HG02970 (cell line): ENCODE results near the gene PRSS21.

Experiments
- ATAC-seq: cut with Tn5 transposase; IDR thresholded peaks from one replicate; pipeline ENCODE4 v1.9.1; 2021; ENCODE audit warnings: mild to moderate bottlenecking, moderate library complexity, moderate number of reproducible peaks; ENCODE audit not compliant: unreplicated experiment, low FRiP score

PRSS21 gene

DNA sequence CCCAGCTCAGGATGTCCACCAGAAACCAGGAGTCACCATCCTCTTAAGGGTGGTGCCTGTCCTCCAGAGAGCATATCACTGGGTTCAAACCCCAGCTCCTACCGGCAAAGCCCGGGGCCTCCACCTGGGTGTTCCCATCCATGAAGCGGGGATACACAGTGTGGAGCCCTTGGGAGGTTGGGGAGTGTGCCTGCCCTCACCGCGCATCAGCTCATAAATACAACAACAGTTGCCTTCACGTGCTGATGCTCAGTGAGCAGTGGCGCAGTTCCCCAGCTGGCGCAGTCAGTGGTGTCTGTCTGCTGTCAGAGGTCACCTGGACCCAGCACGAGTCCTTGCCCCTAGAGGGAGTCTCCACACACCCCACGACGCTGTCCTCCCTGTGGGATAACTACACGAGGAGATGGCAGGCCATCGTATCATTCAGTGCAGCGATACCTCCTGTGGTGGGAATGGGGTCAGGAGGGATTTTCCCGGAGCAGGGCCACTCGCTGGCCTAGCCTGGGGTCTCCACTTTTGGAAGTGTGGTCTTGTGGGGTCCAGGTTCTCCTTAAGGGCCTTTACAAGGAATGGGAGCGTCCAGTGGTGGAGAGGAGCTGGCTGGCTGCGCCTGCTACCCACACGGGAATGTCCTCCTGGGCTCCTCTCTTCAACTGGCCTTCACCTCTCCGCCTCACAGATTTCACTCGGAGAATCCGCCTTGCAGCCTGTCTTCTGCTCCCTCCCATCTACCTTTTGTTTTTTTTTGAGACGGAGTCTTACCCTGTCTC is 37.7 kb upstream of the PRSS21 start:
- no peak for ATAC-seq

DNA sequence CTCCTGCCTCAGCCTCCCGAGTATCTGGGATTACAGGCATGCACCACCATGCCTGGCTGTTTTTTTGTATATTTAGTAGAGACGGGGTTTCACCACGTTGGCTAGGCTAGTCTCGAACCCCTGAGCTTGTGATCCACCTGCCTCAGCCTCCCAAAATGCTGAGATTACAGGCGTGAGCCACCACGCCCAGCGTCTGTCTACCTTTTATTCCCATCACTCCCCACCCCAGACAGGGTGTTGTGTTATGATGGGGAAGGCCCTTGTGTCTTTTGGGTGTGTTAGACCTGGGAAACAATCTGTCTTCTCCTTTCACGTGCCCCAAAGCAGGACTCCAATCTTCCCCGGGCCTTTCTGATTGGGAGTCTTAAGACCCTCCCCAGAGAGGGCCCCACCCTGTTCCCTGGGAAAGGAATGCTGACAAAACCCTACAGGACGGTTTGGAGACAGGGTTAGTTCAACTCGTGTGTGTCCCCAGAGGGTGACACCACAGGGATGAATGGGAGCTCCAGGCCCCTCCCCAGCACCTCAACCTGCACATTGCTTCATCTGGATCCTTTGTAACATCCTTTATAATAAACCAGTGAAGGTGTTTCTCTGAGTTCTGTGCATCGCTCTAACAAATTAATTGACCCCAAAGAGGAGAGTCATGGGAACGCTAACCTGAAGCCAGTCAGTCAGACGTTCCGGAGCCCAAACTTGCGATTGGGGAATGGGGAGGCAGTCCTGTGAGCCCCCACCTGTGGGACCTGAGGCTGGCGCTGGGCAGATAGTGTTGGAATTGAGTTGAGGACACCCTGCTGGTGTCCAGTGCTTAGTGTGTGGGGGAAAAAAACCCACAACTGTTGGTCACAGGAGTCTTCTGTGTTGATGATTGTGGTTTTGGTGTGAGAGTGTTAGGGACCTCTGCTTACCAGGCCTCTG is 36.8 kb upstream of the PRSS21 start:
- ATAC-seq, result no peak

DNA sequence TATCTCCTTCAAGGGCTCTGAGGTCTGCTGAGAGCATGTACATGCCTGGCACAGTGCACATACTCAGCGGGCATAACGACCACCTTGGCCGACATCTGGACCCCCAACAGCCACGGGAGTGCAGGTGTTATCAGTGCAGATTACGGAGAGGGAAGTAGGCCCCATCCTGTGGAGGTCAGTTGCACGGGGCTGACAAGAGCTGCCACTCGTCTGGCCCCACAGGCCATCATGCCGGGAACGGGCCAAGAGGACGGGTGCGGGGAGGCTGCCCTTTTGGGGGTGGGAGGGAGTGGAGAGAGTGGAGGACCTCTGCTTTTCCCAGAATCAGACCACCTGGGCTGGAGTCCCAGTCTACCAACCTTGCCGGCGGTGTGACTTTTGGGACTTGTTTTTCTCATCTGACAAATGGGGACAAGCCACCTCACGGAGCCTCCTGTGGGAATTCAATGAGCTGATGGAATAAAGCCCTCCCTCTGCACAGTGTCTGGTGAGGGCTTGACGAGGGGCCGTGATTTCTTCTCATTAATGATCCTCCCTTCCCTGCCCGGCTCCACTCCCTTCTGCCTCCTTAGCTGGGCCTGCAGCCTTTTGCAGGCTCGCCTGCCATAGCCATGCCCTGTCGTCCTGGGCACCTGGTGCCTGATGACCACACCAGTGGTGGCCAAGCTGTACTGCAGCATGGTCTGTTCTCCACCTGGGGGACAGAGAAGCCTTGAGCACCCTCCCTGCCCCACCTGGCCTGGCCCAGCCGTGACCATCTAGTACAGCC is 34.3 kb upstream of the PRSS21 start:
- no peak for ATAC-seq

DNA sequence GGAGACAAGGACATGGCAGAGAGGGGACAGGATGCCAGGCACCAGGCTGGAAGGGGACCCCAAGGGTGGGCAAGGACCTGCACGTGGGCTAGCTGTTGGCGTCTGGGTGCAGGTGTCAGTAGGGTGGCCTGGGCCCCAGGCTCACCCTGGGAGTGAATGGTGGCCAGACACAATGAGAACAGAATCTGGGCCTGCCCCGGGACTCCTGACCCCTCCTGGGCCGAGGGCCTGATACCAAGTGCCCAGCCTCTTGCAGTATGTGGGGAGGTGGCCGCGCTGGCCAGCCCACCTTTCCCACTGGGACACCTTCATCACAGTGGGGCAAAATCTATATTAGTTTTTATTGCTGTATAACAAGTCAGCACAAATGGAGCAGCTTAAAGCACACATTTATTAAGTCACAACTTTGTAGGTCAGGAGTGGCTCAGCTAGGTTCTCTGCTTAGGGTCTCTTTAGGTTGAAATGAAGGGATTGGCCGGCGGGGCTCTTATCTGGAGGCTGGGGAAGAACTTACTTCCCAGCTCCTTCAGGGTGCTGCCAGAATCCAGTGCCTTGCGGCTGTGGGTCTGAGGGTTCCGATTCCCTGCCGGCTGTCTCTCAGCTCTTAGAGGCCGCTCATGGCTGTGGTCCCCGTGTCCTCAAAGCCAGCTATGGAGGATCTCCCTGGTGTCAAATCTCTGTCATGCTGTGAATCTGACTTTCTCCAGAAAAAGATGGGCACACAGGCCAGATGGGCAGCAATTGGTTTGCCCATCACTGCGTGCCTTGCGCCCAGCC is 33.3 kb upstream of the PRSS21 start:
- ATAC-seq, result no peak

DNA sequence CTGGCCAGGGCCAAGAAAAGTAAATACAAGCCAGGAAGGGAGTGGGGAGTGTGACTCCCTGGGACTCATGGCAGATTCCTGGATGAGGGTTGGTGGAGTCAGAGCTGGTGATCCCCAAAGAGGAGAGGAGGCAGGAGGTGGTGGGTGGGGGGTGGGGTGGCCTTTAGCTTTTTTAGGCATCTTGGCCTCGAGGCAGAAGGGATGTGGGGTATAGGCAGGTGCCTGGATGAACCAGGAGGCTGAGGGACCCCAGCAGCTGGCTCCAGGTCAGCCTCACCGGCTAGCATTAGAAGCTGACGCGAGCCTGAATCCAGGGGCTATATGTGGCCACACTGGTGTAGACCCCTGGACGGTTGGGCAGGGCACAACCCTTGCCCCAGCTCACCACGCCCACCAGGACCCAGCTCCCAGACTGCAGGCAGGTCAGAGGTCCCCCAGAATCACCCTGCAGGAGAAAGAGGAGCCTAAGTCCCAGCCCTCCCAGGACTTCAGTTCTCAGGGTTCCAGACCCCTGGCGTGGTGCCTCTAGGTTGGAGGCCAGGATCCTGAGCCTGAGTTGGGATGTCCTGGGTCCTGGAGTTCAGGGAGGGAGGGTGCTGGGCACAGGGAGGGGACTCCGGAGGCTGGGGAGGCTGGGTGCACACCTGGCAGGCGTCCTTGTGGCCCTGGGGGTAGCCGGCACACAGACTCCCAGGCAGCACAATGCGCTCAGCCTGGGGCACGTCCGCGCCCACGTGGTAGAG is 32.5 kb upstream of the PRSS21 start:
- ATAC-seq, result no peak

DNA sequence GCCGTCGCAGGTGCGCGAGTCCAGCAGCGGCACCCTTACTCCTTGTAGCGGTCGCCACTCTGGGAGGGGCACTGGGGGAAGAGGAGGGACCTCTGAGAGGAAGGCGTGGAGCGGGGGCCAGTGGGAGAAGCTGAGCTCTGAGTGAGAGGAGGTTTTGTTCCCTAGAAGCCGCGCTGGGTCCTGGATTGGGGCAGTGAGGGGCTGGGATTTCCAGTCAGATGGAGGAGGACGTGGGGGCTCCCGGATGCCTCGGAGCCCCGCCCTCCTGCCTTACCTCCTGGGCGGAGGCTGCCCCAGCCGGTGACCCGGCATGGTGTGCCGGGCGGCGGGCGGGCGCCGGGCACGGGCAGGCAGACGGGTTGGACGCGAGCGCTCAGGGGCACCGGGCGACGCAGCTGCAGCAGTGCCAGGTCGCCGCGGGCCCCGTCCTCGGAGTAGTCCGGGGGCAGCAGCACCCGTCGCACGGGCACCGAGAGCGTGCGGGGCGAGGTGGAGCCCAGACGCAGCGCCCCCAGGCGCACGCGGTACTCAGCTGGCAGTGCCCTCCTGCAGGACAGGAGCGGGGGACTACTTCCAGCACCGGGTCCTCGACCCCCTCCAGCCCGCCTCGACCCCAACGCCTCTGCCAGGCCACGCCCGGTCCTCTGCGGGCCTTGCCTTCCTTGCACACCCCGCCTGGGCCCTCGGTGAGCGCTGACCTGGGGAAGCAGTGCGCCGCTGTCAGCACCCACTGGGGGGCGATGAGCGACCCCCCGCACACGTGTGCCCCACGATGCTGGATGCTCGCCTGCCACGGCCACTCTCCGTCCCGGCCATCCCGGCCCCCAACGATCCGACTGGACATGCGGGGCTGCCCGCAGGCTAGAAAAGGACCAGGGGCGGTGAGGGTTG is 31.7 kb upstream of the PRSS21 start:
- ATAC-seq, result no peak

DNA sequence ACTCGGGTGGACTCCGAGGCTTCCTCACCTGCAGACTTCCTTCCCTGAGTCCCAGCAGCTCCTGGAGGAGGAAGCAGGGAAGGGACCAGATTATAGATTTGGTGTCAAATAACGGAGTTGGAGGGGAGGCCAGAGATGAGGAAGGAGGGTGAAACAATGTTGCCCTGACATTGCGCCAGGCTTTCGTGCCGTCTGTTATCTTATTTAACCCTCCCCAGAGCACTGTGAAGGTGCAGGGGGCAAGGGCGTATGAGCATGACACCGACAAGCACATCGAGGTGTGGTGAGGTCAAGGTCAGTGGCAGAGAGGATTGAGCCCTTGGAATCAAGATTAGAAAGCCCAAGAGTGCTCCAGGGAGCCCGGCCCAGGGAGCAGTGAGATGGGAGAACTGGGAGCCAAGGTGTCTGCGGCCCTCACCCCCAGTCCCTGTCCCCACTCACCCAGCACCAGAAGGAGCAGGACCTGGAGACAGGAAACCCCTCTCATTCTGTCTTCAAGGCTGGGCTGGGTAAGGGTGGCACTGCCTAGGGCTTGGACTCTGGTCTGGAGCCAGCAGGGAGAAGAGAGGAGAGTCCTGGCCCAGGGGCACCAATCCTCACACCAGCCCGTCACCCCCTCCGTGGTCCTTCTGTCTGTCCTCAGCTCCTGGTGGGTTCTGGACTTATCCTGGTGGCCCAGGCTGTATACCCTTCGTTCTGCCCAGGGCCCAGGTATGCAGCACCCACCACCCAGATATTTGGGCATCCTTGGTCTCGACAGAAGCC is 30.8 kb upstream of the PRSS21 start:
- no peak for ATAC-seq

DNA sequence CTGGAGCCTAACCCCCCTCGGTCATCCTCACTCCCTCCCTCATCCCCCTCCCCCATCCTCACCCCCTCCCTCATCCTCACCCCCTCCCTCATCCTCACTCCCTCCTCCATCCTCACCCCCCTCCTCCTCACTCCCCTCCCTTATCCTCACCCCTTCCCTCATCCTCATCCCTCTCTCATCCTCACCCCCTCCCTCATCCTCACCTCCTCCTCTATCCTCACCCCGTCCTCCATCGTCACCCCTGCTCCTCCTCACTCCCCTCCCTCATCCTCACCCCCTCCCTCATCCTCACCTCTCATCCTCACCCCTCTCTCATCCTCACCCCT is 30.2 kb upstream of the PRSS21 start:
- no peak for ATAC-seq

DNA sequence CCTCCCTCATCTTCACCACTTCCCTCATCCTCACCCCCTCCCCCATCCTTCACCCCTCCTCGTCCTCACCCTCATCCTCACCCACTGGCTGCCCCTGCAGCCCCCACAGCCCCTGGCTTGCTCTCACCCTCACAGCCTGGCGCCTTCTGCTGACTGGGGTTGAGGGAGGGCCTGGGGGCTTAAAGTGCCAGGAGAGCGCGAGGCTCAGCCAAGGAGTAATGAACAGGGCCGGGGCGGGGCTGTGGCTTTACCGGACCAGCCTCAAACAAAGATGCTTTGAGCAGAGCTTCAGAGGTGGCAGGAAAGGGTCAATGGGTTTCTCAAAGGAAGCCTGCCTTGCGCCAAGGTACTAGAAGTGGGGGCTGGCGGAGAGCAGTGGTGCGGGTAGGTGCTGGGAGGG is 29.6 kb upstream of the PRSS21 start, which contains the start of gene PRSS33:
TSS of gene PRSS33 (minus strand) at position 155 of the 400 bp plus-strand sequence. CDS start 1,013 bp downstream, outside the sequence.
- ATAC-seq, result no peak

DNA sequence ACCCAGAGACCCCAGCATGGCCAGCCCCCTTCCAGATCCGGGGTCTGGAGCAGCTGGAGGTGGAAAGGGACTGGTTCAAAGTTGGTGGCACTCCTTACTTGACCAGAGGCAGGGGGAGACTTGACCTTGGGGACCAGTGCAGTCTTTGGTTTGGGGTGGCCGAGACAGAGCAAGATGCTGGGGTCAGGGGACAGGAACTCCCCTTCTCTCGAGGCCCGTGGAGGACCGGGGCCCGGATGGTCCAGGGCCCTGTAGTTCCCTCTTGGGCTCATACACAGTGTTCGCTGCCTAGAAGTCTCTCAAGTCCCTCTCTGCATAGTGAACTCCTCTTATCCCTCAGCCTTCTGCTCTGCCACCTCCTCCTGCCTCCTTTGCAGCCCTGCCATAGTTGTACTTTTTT is 29.1 kb upstream of the PRSS21 start:
- ATAC-seq, result no peak

DNA sequence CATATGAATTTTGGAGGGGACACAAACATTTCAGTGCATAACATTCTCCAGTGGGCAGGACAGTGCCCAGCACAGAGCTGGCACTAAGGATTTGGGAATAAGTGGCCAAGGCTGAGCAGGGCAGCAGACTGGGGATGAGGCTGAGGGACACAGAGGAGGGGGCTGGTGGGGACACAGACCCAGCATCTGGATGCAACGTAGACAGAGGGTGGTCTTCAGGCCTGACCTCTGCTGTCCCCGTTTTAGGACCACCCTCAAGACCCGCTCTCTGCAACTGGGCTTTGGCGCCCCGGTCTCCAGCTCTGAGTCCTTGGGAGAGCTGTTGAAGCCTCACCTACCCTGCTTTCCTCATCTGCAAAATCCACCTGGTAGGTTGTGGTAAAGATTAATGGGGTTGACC is 26.4 kb upstream of the PRSS21 start:
- ATAC-seq, result no peak

DNA sequence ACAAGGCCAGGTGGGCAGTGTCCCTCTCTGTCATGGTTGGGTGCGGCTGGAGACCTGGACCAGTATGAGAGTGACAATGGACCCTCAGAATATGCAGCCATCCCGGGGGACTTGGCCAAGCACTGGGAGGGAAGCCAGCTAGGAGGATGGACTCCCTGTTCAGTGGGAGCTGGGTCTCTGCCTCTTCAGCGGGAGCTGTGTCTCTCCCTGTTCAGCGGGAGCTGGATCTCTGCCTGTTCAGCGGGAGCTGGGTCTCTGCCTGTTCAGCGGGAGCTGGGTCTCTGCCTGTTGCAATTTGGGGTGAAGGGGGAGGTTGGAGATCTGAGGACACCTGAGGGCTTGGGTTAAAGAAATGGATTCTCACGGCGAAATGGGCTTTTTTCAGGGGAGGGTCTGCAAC is 25.9 kb upstream of the PRSS21 start:
- no peak for ATAC-seq

DNA sequence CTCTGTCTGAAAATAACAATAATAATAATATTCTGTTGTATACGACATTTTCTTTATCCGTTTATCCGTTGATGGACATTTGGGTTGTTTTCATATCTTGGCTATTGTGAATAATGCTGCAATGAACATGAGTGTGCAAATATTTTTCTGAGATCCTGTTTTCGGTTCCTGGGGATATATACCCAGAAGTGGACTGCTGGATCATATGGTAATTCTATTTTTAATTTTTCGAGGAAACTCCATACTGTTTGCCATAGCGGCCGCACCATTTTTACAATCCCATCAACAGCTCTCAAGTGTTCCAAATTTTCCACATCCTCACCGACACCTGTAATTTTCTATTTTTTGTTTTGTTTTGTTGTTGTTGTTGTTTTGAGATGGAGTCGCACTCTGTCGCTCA is 24.1 kb upstream of the PRSS21 start:
- ATAC-seq, result no peak

DNA sequence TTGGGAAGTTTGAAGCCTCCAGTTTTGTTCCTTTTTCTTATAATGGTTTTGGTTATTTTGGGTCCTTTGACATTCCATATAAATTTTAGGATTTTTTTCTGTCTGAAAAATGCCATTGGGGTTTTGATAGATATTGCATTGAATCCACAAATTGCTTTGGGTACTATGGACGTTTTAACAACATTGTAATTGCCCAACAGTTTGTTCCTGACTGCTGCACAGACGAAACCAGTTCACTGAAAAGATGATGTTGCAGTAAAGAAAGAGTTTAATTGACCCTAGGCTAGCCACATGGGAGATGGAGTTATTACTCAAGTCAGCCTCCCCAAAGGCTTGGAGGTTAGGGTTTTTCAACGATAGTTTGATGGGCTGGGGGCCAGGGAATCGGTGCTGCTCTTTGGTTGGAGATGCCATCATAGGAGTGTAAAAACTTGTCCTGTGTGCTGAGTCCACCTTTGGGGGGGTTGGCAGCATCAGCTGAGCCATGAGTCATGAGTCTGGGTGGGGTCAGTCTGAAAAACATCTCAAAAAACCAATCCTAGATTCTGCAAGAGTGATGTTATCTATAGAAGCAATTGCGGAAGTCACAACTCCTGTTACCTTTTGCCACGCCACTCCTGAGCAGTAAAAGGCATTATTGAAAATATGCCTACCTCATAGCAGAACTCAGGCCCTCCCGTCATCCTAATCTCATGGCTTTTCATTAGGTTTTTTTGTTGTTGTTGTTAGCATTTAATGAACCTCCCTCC is 21.5 kb upstream of the PRSS21 start:
- no peak for ATAC-seq

DNA sequence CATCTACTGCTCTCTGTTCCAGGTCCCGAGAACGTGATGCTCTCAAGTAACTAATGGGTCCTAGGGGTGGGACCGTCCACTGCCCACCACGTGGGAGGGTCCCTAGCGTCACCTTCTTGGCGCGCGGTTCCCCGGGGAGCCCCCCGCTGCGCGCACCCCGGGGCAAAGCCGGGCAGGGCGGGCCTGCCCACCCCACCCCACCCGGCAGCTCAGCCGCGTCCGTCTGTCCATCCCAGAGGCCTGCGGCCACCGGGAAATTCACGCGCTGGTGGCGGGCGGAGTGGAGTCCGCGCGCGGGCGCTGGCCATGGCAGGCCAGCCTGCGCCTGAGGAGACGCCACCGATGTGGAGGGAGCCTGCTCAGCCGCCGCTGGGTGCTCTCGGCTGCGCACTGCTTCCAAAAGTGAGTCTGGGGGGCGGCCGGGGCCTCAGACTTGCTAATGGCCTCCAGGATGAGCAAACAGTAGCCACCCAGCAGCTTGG is 18.3 kb upstream of the PRSS21 start:
- no peak for ATAC-seq

DNA sequence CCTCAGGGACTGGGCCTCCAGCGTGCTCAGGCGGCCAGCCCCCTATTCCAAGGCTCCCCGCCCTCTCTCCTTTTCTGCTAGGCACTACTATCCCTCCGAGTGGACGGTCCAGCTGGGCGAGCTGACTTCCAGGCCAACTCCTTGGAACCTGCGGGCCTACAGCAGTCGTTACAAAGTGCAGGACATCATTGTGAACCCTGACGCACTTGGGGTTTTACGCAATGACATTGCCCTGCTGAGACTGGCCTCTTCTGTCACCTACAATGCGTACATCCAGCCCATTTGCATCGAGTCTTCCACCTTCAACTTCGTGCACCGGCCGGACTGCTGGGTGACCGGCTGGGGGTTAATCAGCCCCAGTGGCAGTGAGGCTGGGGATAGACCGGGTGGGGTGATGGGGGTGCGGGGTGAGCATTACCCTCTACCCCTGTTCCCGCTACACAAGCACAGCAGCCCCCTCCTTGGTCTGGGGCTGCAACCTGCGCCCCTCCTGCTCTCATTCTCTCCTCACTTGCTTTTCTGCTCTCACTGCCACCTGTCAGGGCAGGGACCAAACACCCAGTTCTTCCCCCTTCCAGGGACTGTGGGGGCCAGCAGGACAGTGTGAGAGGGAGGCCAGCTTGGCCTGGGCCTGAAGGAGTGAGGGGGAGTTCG is 17.7 kb upstream of the PRSS21 start:
- no peak for ATAC-seq

DNA sequence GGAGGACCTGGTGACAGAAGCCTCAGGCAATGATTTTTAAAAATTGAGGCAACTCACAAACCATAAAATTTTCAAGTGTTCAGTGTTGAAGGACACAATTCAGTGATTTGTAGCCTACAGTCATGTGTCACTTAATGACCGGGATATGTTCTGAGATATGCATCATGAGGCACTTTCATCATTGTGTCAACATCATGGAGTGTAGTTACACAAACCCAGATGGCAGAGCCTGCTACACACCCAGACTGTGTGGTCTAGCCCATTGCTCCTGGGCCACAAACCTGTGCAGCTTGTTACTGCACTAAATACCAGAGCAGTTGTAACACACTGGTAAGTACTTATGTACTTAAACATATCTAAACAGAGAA is 17.2 kb upstream of the PRSS21 start:
- no peak for ATAC-seq
